IMR-90 (cell line): ENCODE measurements around the gene CCDC88C. TPM values are rescaled to one million over a fixed set of nuclear protein-coding genes. Genes with fewer than 3 reads are reported as not detected.

ENCODE experiments used
- ATAC-seq: fragments of 200-7000 bp; cut with Tn5 transposase; 2 replicates; pipeline ENCODE4 v1.9.1; 2020; ENCODE audit warnings: low read depth, mild to moderate bottlenecking, moderate library complexity
- BruUV-seq: library from RNA; stranded (reverse); fragments of 400-500 nt; replicated peaks from 2 replicates; lab custom pipeline; 2021; lab: Mats Ljungman, UMichigan
- CTCF ChIA-PET: fragments of 300-600 bp; formaldehyde crosslinking; extraction: SDS; loops from one replicate; lab custom pipeline; 2021; ENCODE audit warnings: antibody characterized with exemption; lab: Yijun Ruan, JAX
- POLR2A ChIA-PET: fragments of 300-600 bp; sonication (Branson Sonifier 250); formaldehyde crosslinking; loops from one replicate; lab custom pipeline; 2022; ENCODE audit warnings: antibody characterized with exemption; ENCODE audit not compliant: unreplicated experiment; lab: Charles Lee
- DNase-seq: peaks from one replicate; pipeline ENCODE4 v3.0.0; 2013
- H2AFZ ChIP-seq: replicated peaks from 2 replicates; pipeline ENCODE3; 2013; ENCODE audit warnings: low read length, mild to moderate bottlenecking; ENCODE audit not compliant: poor library complexity
- H2AK5ac ChIP-seq: 2 replicates; pipeline ENCODE4 v1.6.1; 2013; ENCODE audit warnings: low read depth, low read length, inconsistent platforms
- H2AK9ac ChIP-seq: replicated peaks from 2 replicates; pipeline ENCODE3; 2013; ENCODE audit warnings: mild to moderate bottlenecking, low read depth, low read length, moderate library complexity; ENCODE audit not compliant: poor library complexity
- H2BK120ac ChIP-seq: 2 replicates; pipeline ENCODE4 v1.6.1; 2013; ENCODE audit warnings: low read depth, low read length, inconsistent platforms
- H2BK15ac ChIP-seq: 3 replicates; pipeline ENCODE4 v1.6.1; 2013; ENCODE audit warnings: low read depth, low read length, inconsistent platforms
- H2BK20ac ChIP-seq: 2 replicates; pipeline ENCODE4 v1.6.1; 2013; ENCODE audit warnings: low read depth, mild to moderate bottlenecking, inconsistent platforms, low read length, moderate library complexity
- H2BK5ac ChIP-seq: 2 replicates; pipeline ENCODE4 v1.6.1; 2013; ENCODE audit warnings: mild to moderate bottlenecking, low read depth, low read length, inconsistent platforms; ENCODE audit not compliant: poor library complexity, severe bottlenecking
- H3K14ac ChIP-seq: replicated peaks from 2 replicates; pipeline ENCODE4 v1.6.1; 2013; ENCODE audit warnings: low read depth, low read length, inconsistent platforms
- H3K18ac ChIP-seq: 2 replicates; pipeline ENCODE4 v1.6.1; 2013; ENCODE audit warnings: low read depth, low read length, control low read depth
- H3K23ac ChIP-seq: 2 replicates; pipeline ENCODE4 v1.6.1; 2013; ENCODE audit warnings: low read depth, low read length, inconsistent platforms
- H3K27ac ChIP-seq: 2 replicates; pipeline ENCODE4 v1.5.1; 2013; ENCODE audit warnings: mild to moderate bottlenecking, control low read depth, low read length; ENCODE audit not compliant: insufficient read depth
- H3K27me3 ChIP-seq: 2 replicates; pipeline ENCODE4 v1.6.1; 2013; ENCODE audit warnings: low read length; ENCODE audit not compliant: control insufficient read depth, insufficient read depth
- H3K36me3 ChIP-seq: 2 replicates; pipeline ENCODE4 v1.6.1; 2013; ENCODE audit warnings: low read length, mixed read lengths; ENCODE audit not compliant: control insufficient read depth, insufficient read depth
- H3K4ac ChIP-seq: 2 replicates; pipeline ENCODE4 v1.6.1; 2013; ENCODE audit warnings: low read depth, low read length, inconsistent platforms
- H3K4me1 ChIP-seq: 2 replicates; pipeline ENCODE4 v1.6.1; 2013; ENCODE audit warnings: low read length, mixed read lengths; ENCODE audit not compliant: control insufficient read depth, insufficient read depth
- H3K4me2 ChIP-seq: 2 replicates; pipeline ENCODE4 v1.6.1; 2013; ENCODE audit warnings: low read depth, mild to moderate bottlenecking, control low read depth, low read length, moderate library complexity
- H3K4me3 ChIP-seq: 2 replicates; pipeline ENCODE4 v1.5.1; 2013; ENCODE audit warnings: low read depth, mild to moderate bottlenecking, control low read depth, low read length, moderate library complexity; ENCODE audit not compliant: insufficient read depth
- H3K56ac ChIP-seq: 2 replicates; pipeline ENCODE4 v1.6.1; 2013; ENCODE audit warnings: low read length, inconsistent platforms; ENCODE audit not compliant: insufficient read depth; ENCODE audit errors: extremely low read depth
- H3K79me1 ChIP-seq, 2 experiments: 2 replicates each; pipeline ENCODE4 v1.6.1; 2013; ENCODE audit warnings: low read length in 2 of 2, inconsistent platforms in 1 of 2, low read depth in 1 of 2
- H3K9ac ChIP-seq: 2 replicates; pipeline ENCODE4 v1.6.1; 2013; ENCODE audit warnings: low read depth, low read length, control low read depth
- H3K9me1 ChIP-seq: 2 replicates; pipeline ENCODE4 v1.6.1; 2013; ENCODE audit warnings: low read length, inconsistent platforms; ENCODE audit not compliant: insufficient read depth
- H3K9me3 ChIP-seq: 2 replicates; pipeline ENCODE4 v1.6.1; 2013; ENCODE audit warnings: low read length; ENCODE audit not compliant: control insufficient read depth, insufficient read depth
- H4K20me1 ChIP-seq: 2 replicates; pipeline ENCODE4 v1.6.1; 2013; ENCODE audit warnings: low read length, inconsistent platforms; ENCODE audit not compliant: insufficient read depth
- H4K5ac ChIP-seq: 2 replicates; pipeline ENCODE4 v1.6.1; 2013; ENCODE audit warnings: mild to moderate bottlenecking, low read depth, low read length, control low read depth
- H4K8ac ChIP-seq, 2 experiments: 2 replicates each; pipeline ENCODE4 v1.6.1; 2013; ENCODE audit warnings: low read depth in 2 of 2, low read length in 2 of 2, control low read depth in 1 of 2, inconsistent platforms in 1 of 2
- H4K91ac ChIP-seq: 2 replicates; pipeline ENCODE4 v1.6.1; 2013; ENCODE audit warnings: low read depth, low read length, inconsistent platforms; ENCODE audit not compliant: insufficient read depth
- NFE2L2 ChIP-seq: fragments of 150-350 bp; IDR thresholded peaks from 2 replicates; pipeline ENCODE4 v1.6.1; 2016; ENCODE audit warnings: low read depth, mild to moderate bottlenecking, low read length
- WGBS, 2 experiments: methylation state at CpG; one replicate each; pipeline versions ENCODE4 v1.1.5 to v1.1.7; 2013; ENCODE audit warnings: missing lambda C conversion rate in 2 of 2; ENCODE audit not compliant: insufficient read length in 1 of 2; ENCODE audit errors: extremely low coverage in 2 of 2; 5-methylcytosine and 5-hydroxymethylcytosine counted together
- dilution Hi-C: fragments of 300-500 bp; cut with HindIII; formaldehyde crosslinking; loops from one replicate; pipeline ENCODE4 v1.14.3; 2018; ENCODE audit warnings: low sequenced_read_pairs; ENCODE audit not compliant: unreplicated experiment
- in situ Hi-C: fragments of 300-500 bp; cut with MboI; formaldehyde crosslinking; loops from 3 replicates; pipeline ENCODE4 v1.14.3; 2019; ENCODE audit warnings: low sequenced_read_pairs, inconsistent platforms, mixed read lengths
- intact Hi-C: fragments of 100-400 bp; cut with micrococcal nuclease; formaldehyde crosslinking; loops from 2 replicates; pipeline ENCODE4 v1.10.0; 2022
- polyA plus RNA-seq, 3 experiments: library from polyadenylated mRNA; depleted of rRNA; stranded (reverse); fragments of >200 nt; gene quantifications; 2 replicates each; pipeline ENCODE4 v1.2.3, GENCODE V29; 2012; ENCODE audit warnings: low replicate concordance in 1 of 3
- total RNA-seq: library from RNA; depleted of rRNA; stranded (reverse); fragments of >200 nt; gene quantifications from 2 replicates; pipeline ENCODE4 v1.2.3, GENCODE V29; 2012

CCDC88C gene
- total and polyA plus RNA-seq, 2 of the 4 experiments (the other 2 are of a cell fraction), result 0.17 to 0.18 TPM

DNA sequence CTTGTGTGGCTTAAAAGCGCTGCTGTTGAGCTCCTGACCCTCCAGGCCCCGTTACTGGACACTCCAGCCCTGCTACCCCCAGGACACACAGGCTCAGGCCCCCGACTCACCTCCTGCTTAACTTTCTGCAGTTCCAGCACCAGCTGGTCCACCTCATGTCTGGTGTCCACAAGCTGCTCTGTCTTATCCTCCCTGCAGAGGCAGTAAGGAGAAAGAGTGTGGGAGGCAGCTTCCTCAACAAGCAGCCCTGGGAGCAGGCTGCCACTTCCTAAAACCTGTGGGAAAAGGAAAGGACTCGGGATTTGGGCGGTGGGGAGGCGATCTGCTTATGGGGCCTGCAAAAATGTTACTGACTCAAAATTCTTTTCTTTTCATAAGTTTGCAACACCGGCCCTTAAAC lies 79.2 kb downstream of the CCDC88C start:
- Histone ChIP-seq H3K18ac (no peak overlapping the region), H3K14ac (no peak overlapping the region), H3K23ac (no peak overlapping the region), H3K56ac (no peak overlapping the region), H4K20me1 (no peaks in the 10 kb centered on the region), H2BK5ac (no peak overlapping the region), H3K9me3 (no peaks in the 10 kb centered on the region), H3K4me2 (no peak overlapping the region), H3K9me1 (no peaks in the 10 kb centered on the region), H2BK20ac (no peak overlapping the region), H4K8ac (no peak overlapping the region), H3K27ac (no peak overlapping the region), H2BK15ac (no peak overlapping the region), H2AK9ac (no peak overlapping the region), H4K91ac (no peak overlapping the region), H2AFZ (no peak overlapping the region), H3K4me3 (no peak overlapping the region), H3K27me3 (peaks cover 6% of the 10 kb centered on the region), H3K36me3 (no peaks in the 10 kb centered on the region), H3K79me1 (no peaks in the 10 kb centered on the region), H2AK5ac (no peak overlapping the region), H3K4me1 (no peaks in the 10 kb centered on the region), H3K4ac (no peak overlapping the region), H4K5ac (no peak overlapping the region), H2BK120ac (no peak overlapping the region), H3K9ac (no peak overlapping the region)
- no peak for TF ChIP-seq NFE2L2
- BruUV-seq, result no TSS peak
- dilution Hi-C loops, result no loop called here
- no CpG with 5 or more reads among the region's 7 CpGs for WGBS, 2 experiments
- ChIA-PET POLR2A (no interaction called here), CTCF (interaction anchor here (1.0 kb wide), 2 partner anchors 14 to 15 kb away, joined by 3 to 7 read pairs; no protein-coding TSS in a partner anchor)
- DNase-seq (no peak), ATAC-seq (no peak)
- in situ Hi-C loops, result no loop called here
- intact Hi-C loops, result no loop called here
